ENCODE results near the gene PCDH7.

GRCh38 chr4:30757357-30757756 lies 37.2 kb downstream of the PCDH7 start:
- TF ChIP-seq POLR2A (IDR thresholded peaks at IDR 0.05) = no peak
- TF ChIP-seq, protein P1, sequence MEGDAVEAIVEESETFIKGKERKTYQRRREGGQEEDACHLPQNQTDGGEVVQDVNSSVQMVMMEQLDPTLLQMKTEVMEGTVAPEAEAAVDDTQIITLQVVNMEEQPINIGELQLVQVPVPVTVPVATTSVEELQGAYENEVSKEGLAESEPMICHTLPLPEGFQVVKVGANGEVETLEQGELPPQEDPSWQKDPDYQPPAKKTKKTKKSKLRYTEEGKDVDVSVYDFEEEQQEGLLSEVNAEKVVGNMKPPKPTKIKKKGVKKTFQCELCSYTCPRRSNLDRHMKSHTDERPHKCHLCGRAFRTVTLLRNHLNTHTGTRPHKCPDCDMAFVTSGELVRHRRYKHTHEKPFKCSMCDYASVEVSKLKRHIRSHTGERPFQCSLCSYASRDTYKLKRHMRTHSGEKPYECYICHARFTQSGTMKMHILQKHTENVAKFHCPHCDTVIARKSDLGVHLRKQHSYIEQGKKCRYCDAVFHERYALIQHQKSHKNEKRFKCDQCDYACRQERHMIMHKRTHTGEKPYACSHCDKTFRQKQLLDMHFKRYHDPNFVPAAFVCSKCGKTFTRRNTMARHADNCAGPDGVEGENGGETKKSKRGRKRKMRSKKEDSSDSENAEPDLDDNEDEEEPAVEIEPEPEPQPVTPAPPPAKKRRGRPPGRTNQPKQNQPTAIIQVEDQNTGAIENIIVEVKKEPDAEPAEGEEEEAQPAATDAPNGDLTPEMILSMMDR (IDR thresholded peaks at IDR 0.05) = no peak
